Astrocyte (in vitro differentiated cells and primary cell): ENCODE data around the gene PPP1R3E. TPM values are rescaled to one million over a fixed set of nuclear protein-coding genes. Genes with fewer than 3 reads are reported as not detected.
A peak's percentile ranks its signal among the peaks of the same experiment; 100 is the strongest.

Experiments
- DNase-seq: peaks from one replicate; pipeline ENCODE4 v3.0.0-alpha.2; 2010; ENCODE audit warnings: low read depth
- FAIRE-seq: peaks from 2 replicates; lab custom pipeline; 2011; peaks lifted over from hg19 to GRCh38; lab: Jason Lieb, UNC
- H2AFZ ChIP-seq: 2 replicates; pipeline ENCODE4 v1.6.0; 2012; ENCODE audit warnings: low read depth, low read length, inconsistent platforms
- H3K27ac ChIP-seq: 2 replicates; pipeline ENCODE4 v1.5.1; 2011; ENCODE audit warnings: low read depth, low read length, inconsistent platforms
- H3K27me3 ChIP-seq: 2 replicates; pipeline ENCODE4 v1.6.0; 2011; ENCODE audit warnings: low read length, inconsistent platforms; ENCODE audit not compliant: insufficient read depth
- H3K36me3 ChIP-seq: 2 replicates; pipeline ENCODE4 v1.5.1; 2011; ENCODE audit warnings: low read length, inconsistent platforms; ENCODE audit not compliant: insufficient read depth
- H3K4me1 ChIP-seq: 2 replicates; pipeline ENCODE4 v1.5.1; 2011; ENCODE audit warnings: low read length, inconsistent platforms; ENCODE audit not compliant: insufficient read depth
- H3K4me2 ChIP-seq: 2 replicates; pipeline ENCODE4 v1.6.0; 2012; ENCODE audit warnings: low read length, inconsistent platforms
- H3K4me3 ChIP-seq: 2 replicates; pipeline ENCODE4 v1.5.1; 2011; ENCODE audit warnings: low read depth, mild to moderate bottlenecking, low read length, inconsistent platforms; ENCODE audit not compliant: insufficient read depth
- H3K79me2 ChIP-seq: 2 replicates; pipeline ENCODE4 v1.6.0; 2012; ENCODE audit warnings: mild to moderate bottlenecking, low read length, inconsistent platforms; ENCODE audit not compliant: insufficient read depth
- H3K9ac ChIP-seq: 2 replicates; pipeline ENCODE4 v1.6.0; 2012; ENCODE audit warnings: mild to moderate bottlenecking, low read length, inconsistent platforms
- H3K9me3 ChIP-seq: 2 replicates; pipeline ENCODE4 v1.5.1; 2012; ENCODE audit warnings: low read depth, mild to moderate bottlenecking, low read length, inconsistent platforms; ENCODE audit not compliant: insufficient read depth
- H4K20me1 ChIP-seq: 2 replicates; pipeline ENCODE4 v1.6.0; 2012; ENCODE audit warnings: low read length, inconsistent platforms; ENCODE audit not compliant: insufficient read depth
- H3K27ac Mint-ChIP-seq: one replicate; pipeline ENCODE4 v1.8.0; 2021; ENCODE audit warnings: mild to moderate bottlenecking, mixed read lengths; ENCODE audit not compliant: unreplicated experiment
- H3K27me3 Mint-ChIP-seq: one replicate; pipeline ENCODE4 v1.8.0; 2021; ENCODE audit warnings: low read depth, mixed read lengths; ENCODE audit not compliant: unreplicated experiment
- H3K36me3 Mint-ChIP-seq: one replicate; pipeline ENCODE4 v1.8.0; 2021; ENCODE audit warnings: low read depth, mixed read lengths; ENCODE audit not compliant: unreplicated experiment
- H3K4me1 Mint-ChIP-seq: one replicate; pipeline ENCODE4 v1.8.0; 2021; ENCODE audit warnings: low read depth, mixed read lengths; ENCODE audit not compliant: unreplicated experiment
- H3K4me3 Mint-ChIP-seq: one replicate; pipeline ENCODE4 v1.8.0; 2021; ENCODE audit warnings: mild to moderate bottlenecking, moderate library complexity, mixed read lengths; ENCODE audit not compliant: unreplicated experiment
- H3K9me3 Mint-ChIP-seq: one replicate; pipeline ENCODE4 v1.8.0; 2021; ENCODE audit warnings: mild to moderate bottlenecking, mixed read lengths; ENCODE audit not compliant: unreplicated experiment
- EZH2 ChIP-seq: IDR thresholded peaks from 2 replicates; pipeline ENCODE4 v1.6.1; 2012; ENCODE audit warnings: mild to moderate bottlenecking, low read length, inconsistent platforms; ENCODE audit not compliant: insufficient read depth
- total RNA-seq: library from RNA; stranded (reverse); gene quantifications from 2 replicates; pipeline ENCODE4 v1.2.1, GENCODE V29; 2021
- TF ChIP-seq, protein P1 (sequence below): IDR thresholded peaks from 2 replicates; pipeline ENCODE4 v1.5.1; 2011; ENCODE audit warnings: low read depth, mild to moderate bottlenecking, inconsistent platforms, low read length, moderate library complexity; ENCODE audit not compliant: insufficient read depth

PPP1R3E gene
- total RNA-seq, 1 donor from 2014 or later, result 3.6 TPM

DNA sequence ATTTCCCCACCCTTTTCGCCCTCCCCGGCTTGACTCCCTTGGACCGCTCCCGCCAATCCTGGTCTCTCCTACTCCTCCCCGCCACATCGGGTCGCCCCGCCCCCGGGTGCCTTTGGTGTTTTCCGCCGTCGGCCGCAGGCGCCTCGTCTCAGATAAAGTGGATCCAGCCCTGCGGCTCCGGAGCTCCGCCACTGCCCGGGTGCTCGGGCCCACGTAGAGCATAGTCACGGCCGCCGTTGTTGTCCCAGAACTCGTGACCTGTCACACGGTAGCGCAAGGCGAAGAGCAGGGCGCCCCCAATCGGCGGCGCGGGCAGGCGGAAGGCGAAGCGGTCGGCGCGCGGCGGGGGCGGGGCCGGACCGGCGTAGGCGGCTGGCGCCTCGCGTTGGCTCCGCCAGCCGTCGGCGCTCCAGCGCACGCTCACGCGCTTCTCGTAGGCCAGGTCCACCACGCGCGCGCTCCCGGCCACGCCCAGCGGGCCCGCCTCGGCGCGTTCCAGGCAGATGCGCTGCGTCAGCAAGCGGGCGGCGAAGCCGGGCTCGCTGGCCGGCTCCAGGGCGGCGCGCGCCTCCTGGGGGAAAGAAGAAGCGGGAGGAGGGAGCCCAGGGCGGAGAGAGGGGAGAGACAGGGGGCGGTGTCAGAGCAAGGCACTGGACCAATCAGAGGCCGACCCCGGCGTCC, 1.2 kb downstream of the PPP1R3E start:
- Mint-ChIP-seq H3K4me3 (peak overlapping the region; percentile 86), H3K36me3 (peaks cover 6% of the 10 kb centered on the region), H3K27me3 (peaks cover 2% of the 10 kb centered on the region), H3K4me1 (peaks cover 21% of the 10 kb centered on the region), H3K27ac (peak overlapping the region; percentile 81), H3K9me3 (no peaks in the 10 kb centered on the region)
- TF ChIP-seq, protein P1, sequence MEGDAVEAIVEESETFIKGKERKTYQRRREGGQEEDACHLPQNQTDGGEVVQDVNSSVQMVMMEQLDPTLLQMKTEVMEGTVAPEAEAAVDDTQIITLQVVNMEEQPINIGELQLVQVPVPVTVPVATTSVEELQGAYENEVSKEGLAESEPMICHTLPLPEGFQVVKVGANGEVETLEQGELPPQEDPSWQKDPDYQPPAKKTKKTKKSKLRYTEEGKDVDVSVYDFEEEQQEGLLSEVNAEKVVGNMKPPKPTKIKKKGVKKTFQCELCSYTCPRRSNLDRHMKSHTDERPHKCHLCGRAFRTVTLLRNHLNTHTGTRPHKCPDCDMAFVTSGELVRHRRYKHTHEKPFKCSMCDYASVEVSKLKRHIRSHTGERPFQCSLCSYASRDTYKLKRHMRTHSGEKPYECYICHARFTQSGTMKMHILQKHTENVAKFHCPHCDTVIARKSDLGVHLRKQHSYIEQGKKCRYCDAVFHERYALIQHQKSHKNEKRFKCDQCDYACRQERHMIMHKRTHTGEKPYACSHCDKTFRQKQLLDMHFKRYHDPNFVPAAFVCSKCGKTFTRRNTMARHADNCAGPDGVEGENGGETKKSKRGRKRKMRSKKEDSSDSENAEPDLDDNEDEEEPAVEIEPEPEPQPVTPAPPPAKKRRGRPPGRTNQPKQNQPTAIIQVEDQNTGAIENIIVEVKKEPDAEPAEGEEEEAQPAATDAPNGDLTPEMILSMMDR, result no peak
- TF ChIP-seq EZH2, result no peak
- H3K27ac ChIP-seq, result peak overlapping the region; percentile 98
- no peaks in the 10 kb centered on the region for H3K9me3 ChIP-seq
- peaks cover 15% of the 10 kb centered on the region for H3K4me1 ChIP-seq
- peak; percentile 94 for DNase-seq
- no peak for FAIRE-seq
- H3K9ac ChIP-seq, result peak overlapping the region; percentile 92
- peak overlapping the region; percentile 96 for H3K4me2 ChIP-seq
- H3K36me3 ChIP-seq, result no peaks in the 10 kb centered on the region
- H2AFZ ChIP-seq, result peak overlapping the region; percentile 90
- no peaks in the 10 kb centered on the region for H4K20me1 ChIP-seq
- peak overlapping the region; percentile 74 for H3K4me3 ChIP-seq
- no peaks in the 10 kb centered on the region for H3K27me3 ChIP-seq
- H3K79me2 ChIP-seq, result peaks cover 8% of the 10 kb centered on the region

GRCh38 chr14:23300687-23301223, 1.9 kb downstream of the PPP1R3E start:
- Histone ChIP-seq H3K4me3 (peak overlapping the region; percentile 74), H3K4me2 (peak overlapping the region; percentile 95), H3K27me3 (no peaks in the 10 kb centered on the region), H3K9ac (peak overlapping the region; percentile 92), H2AFZ (peak overlapping the region; percentile 75), H3K36me3 (no peaks in the 10 kb centered on the region), H3K79me2 (peaks cover 5% of the 10 kb centered on the region), H3K9me3 (no peaks in the 10 kb centered on the region), H4K20me1 (no peaks in the 10 kb centered on the region), H3K27ac (peak overlapping the region; percentile 98), H3K4me1 (peaks cover 15% of the 10 kb centered on the region)
- Mint-ChIP-seq H3K4me1 (peaks cover 19% of the 10 kb centered on the region), H3K4me3 (peak overlapping the region; percentile 86), H3K36me3 (peaks cover 6% of the 10 kb centered on the region), H3K9me3 (no peaks in the 10 kb centered on the region), H3K27me3 (peaks cover 2% of the 10 kb centered on the region), H3K27ac (peak overlapping the region; percentile 69)
- DNase-seq (no peak), FAIRE-seq (no peak)
- TF ChIP-seq, protein P1, result no peak
- TF ChIP-seq EZH2, result no peak
